Thyroid gland (tissue), 4 donors: Measurements from ENCODE around the gene AFAP1.

Experiments used
- CTCF ChIP-seq, 6 experiments: fragments of 200-600 bp in 3 of 6; fragments of 450-650 bp in 3 of 6; sonication (generic) in 3 of 6; IDR thresholded peaks; one replicate each; pipeline ENCODE4 v1.5.1; 2016 to 2019; ENCODE audit warnings: antibody characterized with exemption in 6 of 6, mild to moderate bottlenecking in 2 of 6, inconsistent platforms in 1 of 6, moderate library complexity in 1 of 6
- POLR2A ChIP-seq, 2 donors: fragments of 450-650 bp; IDR thresholded peaks; one replicate each; pipeline ENCODE4 v1.6.1; 2017; ENCODE audit warnings: antibody characterized with exemption in 2 of 2, mild to moderate bottlenecking in 2 of 2, moderate library complexity in 1 of 2

- TF ChIP-seq CTCF (IDR thresholded peaks at IDR 0.05) (no peak), POLR2A (IDR thresholded peaks at IDR 0.05) (no peak)
Measured at GRCh38 chr4:7926822-7927221, 12.8 kb downstream of the AFAP1 start.
